Naive thymus-derived CD8-positive, alpha-beta T cell (primary cell): Measurements from ENCODE around the gene ICAM3. TPM values are rescaled to one million over a fixed set of nuclear protein-coding genes. Genes with fewer than 3 reads are reported as not detected.
A peak's percentile ranks its signal among the peaks of the same experiment; 100 is the strongest.
"Not testable (repeated sequence)": the region's sequence is repeated elsewhere in the genome, so short reads cannot be mapped to it uniquely, and the experiment has no call there.

ENCODE experiments used
- ATAC-seq, 2 donors: fragments of 150-1000 bp; cut with Tn5 transposase in 1 of 2; sonication (Bioruptor Pico), chemical (Tn5 transposase) in 1 of 2; 1 replicate in 1 of 2; 2 replicates in 1 of 2; pipeline ENCODE4 v1.10.0; 2021; ENCODE audit warnings: mild to moderate bottlenecking in 2 of 2, moderate library complexity in 2 of 2
- POLR2A ChIA-PET: fragments of 350-600 bp; sonication (Branson Sonifier 250); formaldehyde crosslinking; loops from one replicate; lab custom pipeline; 2021; ENCODE audit warnings: antibody characterized with exemption; lab: Charles Lee
- DNase-seq, 10 donors: peaks; one replicate each; pipeline versions ENCODE4 v3.0.0 to v3.0.0-alpha.2; 2020 to 2022
- H3K27ac Mint-ChIP-seq, 10 donors: one replicate each; pipeline ENCODE4 v1.8.0; 2020 to 2022; ENCODE audit warnings: mild to moderate bottlenecking in 10 of 10, mixed read lengths in 10 of 10, moderate library complexity in 4 of 10, inconsistent platforms in 1 of 10
- H3K27me3 Mint-ChIP-seq, 5 donors: one replicate each; pipeline ENCODE4 v1.8.0; 2021 to 2022; ENCODE audit warnings: mixed read lengths in 5 of 5
- H3K36me3 Mint-ChIP-seq, 3 donors: one replicate each; pipeline ENCODE4 v1.8.0; 2020 to 2022; ENCODE audit warnings: mixed read lengths in 3 of 3, mild to moderate bottlenecking in 2 of 3, inconsistent platforms in 1 of 3
- H3K4me1 Mint-ChIP-seq, 4 donors: one replicate each; pipeline ENCODE4 v1.8.0; 2021 to 2022; ENCODE audit warnings: mixed read lengths in 4 of 4
- H3K4me3 Mint-ChIP-seq, 10 donors: one replicate each; pipeline ENCODE4 v1.8.0; 2020 to 2022; ENCODE audit warnings: mild to moderate bottlenecking in 10 of 10, mixed read lengths in 10 of 10, moderate library complexity in 6 of 10, inconsistent platforms in 1 of 10
- H3K9me3 Mint-ChIP-seq, 9 donors: one replicate each; pipeline ENCODE4 v1.8.0; 2020 to 2022; ENCODE audit warnings: mixed read lengths in 9 of 9, mild to moderate bottlenecking in 3 of 9, inconsistent platforms in 1 of 9, moderate library complexity in 1 of 9
- polyA plus RNA-seq, 3 donors: library from polyadenylated mRNA; unstranded; fragments of 300-500 nt; fragmentation: Illumina TruSeq; gene quantifications; one replicate each; pipeline ENCODE4 v1.2.3, GENCODE V29; 2021
- total RNA-seq, 8 experiments: library from RNA in 2 of 8; stranded (reverse) in 2 of 8; gene quantifications; one replicate each; pipeline ENCODE4 v1.2.3 and lab custom pipeline; 2021 to 2026

The ICAM3 gene
- total and polyA plus RNA-seq, 5 experiments from 2014 or later = 122 to 229 (median 214) TPM

- peaks cover 0 to 18% (median 0%) of the 10 kb centered on the region in 3 donors for H3K36me3 Mint-ChIP-seq
- DNase-seq = no peak
- H3K27ac Mint-ChIP-seq = peak overlapping the region; percentile 82 to 97 (median 96)
- peak overlapping the region; percentile 91 to 99 (median 94) for H3K4me3 Mint-ChIP-seq
- no peaks in the 10 kb centered on the region for H3K9me3 Mint-ChIP-seq
- no peak for ATAC-seq
- H3K27me3 Mint-ChIP-seq = no peaks in the 10 kb centered on the region
- POLR2A ChIA-PET = no interaction called here
- peaks cover 8 to 45% (median 32%) of the 10 kb centered on the region in 4 donors for H3K4me1 Mint-ChIP-seq
These were observed 553 bp upstream of the ICAM3 start for GRCh38 chr19:10339977-10340376.

- no peak for DNase-seq
- Mint-ChIP-seq H3K9me3 (no peaks in the 10 kb centered on the region), H3K27ac (peak overlapping the region; percentile 82 to 97 (median 96)), H3K4me3 (peak overlapping the region; percentile 91 to 99 (median 94)), H3K27me3 (no peaks in the 10 kb centered on the region), H3K36me3 (peaks cover 0 to 25% (median 0%) of the 10 kb centered on the region in 3 donors), H3K4me1 (peaks cover 8 to 50% (median 40%) of the 10 kb centered on the region in 4 donors)
- POLR2A ChIA-PET = no interaction called here
- no peak for ATAC-seq
These were observed 484 bp downstream of the ICAM3 start for GRCh38 chr19:10338940-10339339.

GRCh38 chr19:10336725-10337124 is 2.7 kb downstream of the ICAM3 start:
- POLR2A ChIA-PET = interaction anchor here (0.6 kb wide), 1 partner anchor 24 kb away, joined by 3 read pairs; no protein-coding TSS in a partner anchor
- not testable (repeated sequence) for H3K27me3 Mint-ChIP-seq, DNase-seq, ATAC-seq, H3K9me3 Mint-ChIP-seq
- Mint-ChIP-seq H3K4me3 (peak overlapping the region in 5 of 10 donors; percentile 7 to 51 (median 15)), H3K4me1 (peaks cover 15 to 69% (median 61%) of the 10 kb centered on the region in 4 donors), H3K36me3 (peaks cover 0 to 30% (median 4%) of the 10 kb centered on the region in 3 donors), H3K27ac (peak overlapping the region in 5 of 10 donors; percentile 19 to 57 (median 34))

- no peaks in the 10 kb centered on the region for H3K9me3 Mint-ChIP-seq
- H3K36me3 Mint-ChIP-seq = peaks cover 0 to 30% (median 4%) of the 10 kb centered on the region in 3 donors
- DNase-seq (no peak), ATAC-seq (no peak)
- H3K27me3 Mint-ChIP-seq = no peaks in the 10 kb centered on the region
- peak overlapping the region in 3 of 10 donors; percentile 2 to 35 (median 25) for H3K27ac Mint-ChIP-seq
- POLR2A ChIA-PET = interaction anchor here (0.5 to 0.6 kb wide), 3 partner anchors 46 to 1235 kb away, joined by 4 to 5 read pairs (median 4); no protein-coding TSS in a partner anchor
- H3K4me3 Mint-ChIP-seq = peak overlapping the region in 1 of 10 donors; percentile 9
- peaks cover 15 to 73% (median 58%) of the 10 kb centered on the region in 4 donors for H3K4me1 Mint-ChIP-seq
These were observed 4.0 kb downstream of the ICAM3 start for GRCh38 chr19:10335352-10335985.

GRCh38 chr19:10334588-10335351 is 4.7 kb downstream of the ICAM3 start:
- Mint-ChIP-seq H3K36me3 (peaks cover 0 to 36% (median 5%) of the 10 kb centered on the region in 3 donors), H3K4me3 (peak overlapping the region in 6 of 10 donors; percentile 9 to 96 (median 34)), H3K27ac (peak overlapping the region in 6 of 10 donors; percentile 20 to 96 (median 50)), H3K4me1 (peaks cover 14 to 72% (median 58%) of the 10 kb centered on the region in 4 donors), H3K27me3 (no peaks in the 10 kb centered on the region), H3K9me3 (no peaks in the 10 kb centered on the region)
- ATAC-seq (no peak), DNase-seq (peak in 3 of 10 donors; percentile 17 to 25 (median 24))
- POLR2A ChIA-PET = interaction anchor here (0.6 to 2.6 kb wide), 6 partner anchors 9 to 1236 kb away, joined by 3 to 13 read pairs (median 5); partner anchors contain the start of gene TYK2

- Mint-ChIP-seq H3K36me3 (peaks cover 0 to 42% (median 5%) of the 10 kb centered on the region in 3 donors), H3K4me1 (peaks cover 14 to 68% (median 51%) of the 10 kb centered on the region in 4 donors), H3K27me3 (no peaks in the 10 kb centered on the region), H3K4me3 (peak overlapping the region; percentile 93 to 97 (median 96)), H3K27ac (peak overlapping the region; percentile 84 to 97 (median 96)), H3K9me3 (no peaks in the 10 kb centered on the region)
- DNase-seq (no peak), ATAC-seq (peak in 1 of 2 donors; percentile 1)
- POLR2A ChIA-PET = interaction anchor here (0.5 to 2.6 kb wide), 15 partner anchors 10 to 628 kb away, joined by 3 to 13 read pairs (median 5); partner anchors contain the start of genes CDC37, ICAM1 and TYK2
These were observed 5.5 kb downstream of the ICAM3 start for GRCh38 chr19:10333758-10334587.

- Mint-ChIP-seq H3K36me3 (peaks cover 0 to 42% (median 7%) of the 10 kb centered on the region in 3 donors), H3K27ac (peak within 1 kb of the TSS; percentile 84 to 97 (median 96)), H3K27me3 (no peaks in the 10 kb centered on the region), H3K4me1 (peaks cover 8 to 60% (median 43%) of the 10 kb centered on the region in 4 donors), H3K4me3 (peak within 1 kb of the TSS; percentile 93 to 97 (median 96)), H3K9me3 (no peaks in the 10 kb centered on the region)
- ATAC-seq (peak; percentile 93 to 95), DNase-seq (peak; percentile 95 to 99 (median 98))
- POLR2A ChIA-PET = interaction anchor here (0.5 to 2.6 kb wide), 18 partner anchors 10 to 627 kb away, joined by 3 to 13 read pairs (median 5); partner anchors contain the start of genes CDC37, ICAM1 and TYK2
These were observed 6.3 kb downstream of the ICAM3 start, which contains the start of gene RAVER1 for GRCh38 chr19:10332965-10333757. Gene RAVER1, minus strand, starts transcription at chr19:10333529. Its CDS starts 22 bp downstream, at chr19:10333507.

- Mint-ChIP-seq H3K9me3 (no peaks in the 10 kb centered on the region), H3K27me3 (no peaks in the 10 kb centered on the region)
- ATAC-seq = no peak
These were observed 7.1 kb downstream of the ICAM3 start for GRCh38 chr19:10332158-10332964.

GRCh38 chr19:10329555-10329954 is 9.9 kb downstream of the ICAM3 start:
- H3K27ac Mint-ChIP-seq = peak overlapping the region in 1 of 10 donors; percentile 41

More at GRCh38 chr19:10332158-10332964, 7.1 kb downstream of the ICAM3 start:
- Mint-ChIP-seq H3K36me3 (peaks cover 0 to 49% (median 7%) of the 10 kb centered on the region in 3 donors), H3K27ac (peak overlapping the region; percentile 84 to 97 (median 96)), H3K4me3 (peak overlapping the region; percentile 93 to 97 (median 96)), H3K4me1 (peaks cover 8 to 56% (median 40%) of the 10 kb centered on the region in 4 donors)
- no peak for DNase-seq
- POLR2A ChIA-PET = interaction anchor here (0.7 to 2.6 kb wide), 11 partner anchors 9 to 189 kb away, joined by 3 to 13 read pairs (median 6); partner anchors contain the start of genes CDC37, ICAM1 and TYK2

More at GRCh38 chr19:10329555-10329954, 9.9 kb downstream of the ICAM3 start:
- Mint-ChIP-seq H3K9me3 (no peaks in the 10 kb centered on the region), H3K27me3 (no peaks in the 10 kb centered on the region), H3K36me3 (peaks cover 0 to 57% (median 7%) of the 10 kb centered on the region in 3 donors), H3K4me1 (peaks cover 8 to 39% (median 34%) of the 10 kb centered on the region in 4 donors), H3K4me3 (no peak overlapping the region)
- no peak for ATAC-seq
- POLR2A ChIA-PET = interaction anchor here (1.6 to 1.8 kb wide), 2 partner anchors 49 to 59 kb away, joined by 5 to 6 read pairs; partner anchors contain the start of gene ICAM1
- DNase-seq = no peak
